Measurements from ENCODE around the gene MDM4.
A peak's percentile ranks its signal among the peaks of the same experiment; 100 is the strongest.
"Not testable (repeated sequence)": the region's sequence is repeated elsewhere in the genome, so short reads cannot be mapped to it uniquely, and the experiment has no call there.

MDM4 gene

GRCh38 chr1:204562075-204562990 is 46.1 kb downstream of the MDM4 start:
- no peak for DNase-seq (ENCODE audit: low read depth)

- no peak for DNase-seq (ENCODE audit: low read depth)
Observed at GRCh38 chr1:204563307-204563706, 47.1 kb downstream of the MDM4 start.

DNA sequence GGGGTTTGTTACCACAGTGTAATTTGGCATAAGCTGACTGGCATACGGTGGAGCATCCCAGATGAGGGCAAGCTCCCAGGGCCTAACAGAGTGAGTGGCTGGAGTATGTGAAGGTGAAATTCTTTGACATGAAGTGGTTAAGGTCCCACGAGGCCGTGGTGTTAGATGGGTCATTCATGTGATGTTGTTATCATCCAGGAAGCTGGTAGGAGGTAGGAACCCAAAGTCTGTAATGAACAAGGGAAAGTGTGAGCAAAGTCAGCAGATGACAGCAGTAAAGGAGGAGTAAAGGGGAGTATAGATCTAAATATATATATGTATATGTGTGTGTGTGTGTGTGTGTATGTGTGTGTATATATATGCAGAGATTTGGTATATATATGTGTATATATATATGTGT is 47.6 kb downstream of the MDM4 start:
- no peak for DNase-seq (ENCODE audit: low read depth)

GRCh38 chr1:204564835-204565234 is 48.6 kb downstream of the MDM4 start:
- DNase-seq (ENCODE audit: low read depth), result no peak

DNA sequence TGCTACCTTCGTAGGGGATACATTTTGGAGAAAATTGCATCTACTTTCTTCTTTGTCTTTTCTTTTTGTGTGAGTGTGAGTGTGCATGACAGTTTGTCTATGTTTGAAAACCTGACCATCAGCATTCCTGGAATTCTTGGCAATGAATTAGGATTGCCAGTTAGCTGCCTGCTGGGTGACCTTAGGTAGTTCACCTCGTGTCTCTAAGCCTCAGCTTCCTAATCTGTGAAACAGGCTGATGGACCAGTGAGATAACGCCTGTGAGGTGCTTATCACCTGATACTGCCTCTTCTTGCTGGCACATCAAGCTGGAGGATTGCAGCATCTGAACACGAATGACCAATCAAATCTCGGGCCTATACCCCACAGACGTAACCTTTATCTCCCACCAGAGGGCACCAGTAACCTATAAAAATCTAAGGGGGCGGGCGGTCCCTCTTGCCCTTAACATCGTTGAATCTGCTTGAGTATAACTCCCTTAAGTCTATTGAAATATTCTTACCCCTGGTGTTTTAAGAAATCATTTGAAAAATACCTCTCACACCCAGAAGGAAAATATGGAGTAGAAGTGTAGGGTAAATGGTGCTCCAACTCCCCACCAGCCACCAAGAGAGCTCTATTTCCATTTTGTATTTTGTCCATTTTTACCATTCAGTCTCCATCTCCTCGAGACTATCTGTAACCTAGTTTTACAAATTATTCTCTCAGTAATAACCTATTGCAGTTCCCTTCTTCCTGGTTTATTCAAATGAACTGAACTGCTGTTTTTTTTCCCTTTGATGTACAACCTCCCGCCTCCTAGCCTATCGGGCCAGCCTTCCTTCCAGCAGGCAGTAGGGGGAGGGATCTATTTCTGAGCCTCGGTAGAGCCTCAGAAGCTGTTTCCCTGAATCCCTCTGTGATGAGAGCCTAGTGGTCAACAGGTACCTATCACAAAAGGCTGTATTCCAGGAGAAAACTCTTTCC is 49.7 kb downstream of the MDM4 start:
- DNase-seq (ENCODE audit: low read depth), result peak; percentile 43

- no peak for DNase-seq (ENCODE audit: low read depth)
Observed at GRCh38 chr1:204566583-204566955, 50.4 kb downstream of the MDM4 start.

- no peak for DNase-seq (ENCODE audit: low read depth)
Observed at GRCh38 chr1:204567071-204567470, 50.9 kb downstream of the MDM4 start.

GRCh38 chr1:204568576-204569315 is 52.5 kb downstream of the MDM4 start:
- no peak for DNase-seq (ENCODE audit: low read depth)

- no peak for DNase-seq (ENCODE audit: low read depth)
Observed at GRCh38 chr1:204569478-204569877, 53.3 kb downstream of the MDM4 start.

DNA sequence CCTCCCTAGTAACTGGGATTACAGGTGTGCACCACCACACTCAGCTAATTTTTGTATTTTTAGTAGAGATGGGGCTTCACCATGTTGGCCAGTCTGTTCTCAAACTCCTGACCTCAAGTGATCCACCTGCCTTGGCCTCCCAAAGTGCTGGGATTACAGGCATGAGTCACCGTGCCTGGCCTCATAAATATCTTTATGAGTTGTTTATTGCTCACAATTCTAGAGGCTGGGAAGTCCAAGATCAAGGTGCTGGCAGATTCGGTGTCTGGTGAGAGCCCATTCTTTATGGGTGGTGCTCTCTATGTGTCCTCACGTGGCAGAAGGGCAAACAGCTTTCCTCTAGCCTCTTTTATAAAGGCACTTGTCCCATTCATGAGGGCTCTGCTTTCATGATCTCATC is 53.8 kb downstream of the MDM4 start:
- not testable (repeated sequence) for DNase-seq (ENCODE audit: low read depth)

- no peak for DNase-seq (ENCODE audit: low read depth)
Observed at GRCh38 chr1:204571128-204571527, 54.9 kb downstream of the MDM4 start.

DNA sequence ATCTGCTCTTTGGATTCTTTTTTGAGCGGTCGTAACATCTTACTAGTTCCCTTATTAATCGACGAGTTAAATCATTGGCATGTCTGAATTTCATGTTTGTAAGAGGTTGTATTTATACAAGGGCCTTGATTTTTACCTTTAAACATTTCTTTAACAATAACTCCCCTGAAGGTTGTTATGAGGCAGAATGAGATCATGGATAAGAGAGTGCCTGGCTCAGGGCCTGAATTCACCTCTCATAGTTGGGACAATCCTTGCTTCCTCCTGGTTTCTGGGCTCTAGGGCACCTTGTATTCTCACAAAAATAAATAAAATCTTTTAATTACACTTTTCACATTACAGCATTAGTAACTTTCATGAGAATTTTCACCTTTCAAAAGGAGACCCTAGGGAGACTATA is 55.4 kb downstream of the MDM4 start:
- no peak for DNase-seq (ENCODE audit: low read depth)

- DNase-seq (ENCODE audit: low read depth), result no peak
Observed at GRCh38 chr1:204572923-204573922, 57.0 kb downstream of the MDM4 start.

DNA sequence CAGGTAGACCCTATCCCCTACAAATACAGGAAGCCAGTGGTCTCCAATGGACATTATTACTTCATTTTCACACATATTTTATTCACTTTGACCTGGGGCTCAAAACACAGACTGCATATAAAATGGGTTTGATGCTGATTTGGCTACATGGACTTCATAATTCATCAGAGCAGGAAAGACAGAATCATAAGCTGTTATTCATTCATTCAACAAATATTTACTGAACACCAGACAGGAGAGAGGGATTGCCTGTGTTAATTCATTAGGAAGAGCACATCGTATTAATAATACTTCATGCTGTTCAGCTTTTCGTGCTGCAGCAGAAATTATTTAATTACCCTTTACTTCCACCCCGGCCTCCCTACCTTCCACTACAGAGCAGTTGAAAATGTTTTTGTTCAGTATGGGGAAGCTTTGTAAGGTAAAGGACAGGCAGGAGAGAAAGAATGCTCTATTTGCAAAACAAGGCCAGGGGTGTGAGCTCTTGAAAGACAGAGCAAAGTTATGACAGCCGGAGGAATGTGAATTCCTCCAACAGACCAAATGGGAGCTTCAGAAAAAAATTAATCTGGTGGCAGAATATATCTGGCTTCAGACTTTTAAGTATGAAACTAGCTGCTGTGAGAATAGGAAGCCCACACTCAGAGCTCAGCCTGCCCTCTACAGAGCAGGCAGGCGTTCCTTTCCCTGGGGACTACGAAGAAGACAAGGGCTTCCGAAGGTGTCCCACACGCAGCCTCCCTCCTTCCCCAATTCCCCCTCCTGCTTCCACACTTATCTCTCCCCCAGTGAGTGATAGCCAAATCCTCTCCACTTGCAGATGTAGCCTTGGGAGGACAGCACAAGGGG is 58.0 kb downstream of the MDM4 start:
- no peak for DNase-seq (ENCODE audit: low read depth)

DNA sequence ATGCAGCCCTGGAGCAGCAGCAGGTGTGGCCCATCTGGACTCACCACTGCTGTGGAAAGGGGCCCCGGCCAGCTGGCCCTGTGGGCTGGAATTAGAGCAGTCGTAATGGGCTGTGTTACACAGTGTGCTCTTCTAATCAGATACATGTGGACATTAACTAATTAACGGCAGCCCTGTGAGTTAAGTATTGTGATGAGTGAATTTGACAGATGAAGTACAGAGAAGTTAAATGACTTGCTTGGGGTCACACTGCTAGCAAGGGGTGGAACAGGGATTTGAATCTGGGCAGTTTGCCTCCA is 58.6 kb downstream of the MDM4 start:
- DNase-seq (ENCODE audit: low read depth), result no peak

GRCh38 chr1:204575221-204576190 is 59.3 kb downstream of the MDM4 start:
- DNase-seq (ENCODE audit: low read depth), result no peak

DNA sequence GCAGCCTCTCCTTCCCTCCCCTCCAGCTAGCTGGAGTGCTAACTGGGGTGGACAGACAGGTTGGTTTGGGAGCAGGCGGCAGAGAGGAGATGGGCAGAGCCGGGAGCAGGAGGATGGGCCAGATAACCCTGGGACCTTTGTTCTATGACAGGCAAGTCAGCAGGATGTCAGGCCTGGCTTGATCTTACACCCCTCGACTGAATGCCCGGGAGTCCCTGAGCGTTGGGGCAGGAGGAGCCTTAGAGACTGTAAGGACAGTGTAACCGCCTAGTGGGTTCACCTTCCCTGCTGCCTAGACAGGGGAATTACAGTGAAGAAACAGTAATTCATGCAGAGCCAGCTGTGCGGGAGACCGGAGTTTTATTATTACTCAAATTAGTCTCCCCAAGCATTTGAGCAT is 60.2 kb downstream of the MDM4 start:
- no peak for DNase-seq (ENCODE audit: low read depth)

DNA sequence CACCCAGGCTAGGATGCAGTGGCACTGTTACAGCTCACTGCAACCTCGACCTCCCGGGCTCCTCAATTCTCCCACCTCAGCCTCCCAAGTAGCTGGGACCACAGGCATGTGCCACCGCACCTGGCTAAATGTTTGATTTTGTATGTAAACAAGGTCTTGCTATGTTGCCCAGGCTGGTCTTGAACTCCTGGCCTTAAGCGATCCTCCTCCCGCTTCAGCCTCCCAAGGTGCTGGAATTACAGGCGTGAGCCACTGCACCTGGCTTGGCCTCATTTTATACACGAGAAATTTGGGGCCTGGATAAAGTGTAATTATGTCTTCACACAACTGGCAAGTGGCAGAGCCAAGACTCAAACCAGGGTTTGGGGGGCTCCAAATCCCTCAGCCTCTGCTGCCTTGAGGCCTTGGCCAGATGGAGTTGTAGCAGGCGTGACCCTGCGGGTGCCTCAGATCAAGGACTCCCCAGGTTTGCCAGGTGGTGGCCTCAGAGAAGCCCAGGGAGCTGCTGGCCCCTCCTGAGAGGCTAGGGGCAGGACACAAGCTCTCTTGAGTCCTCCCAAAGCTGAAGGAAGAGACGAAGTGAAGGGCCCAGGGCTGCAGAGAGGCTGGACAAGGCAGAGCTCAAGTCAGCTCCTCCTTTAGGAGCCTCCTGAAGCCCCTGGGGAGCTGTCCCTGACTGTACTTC is 61.7 kb downstream of the MDM4 start:
- no peak for DNase-seq (ENCODE audit: low read depth)
